Nephron (organoid): ENCODE data around the gene MKX.
A peak's percentile ranks its signal among the peaks of the same experiment; 100 is the strongest.

ENCODE experiments used
- H3K27ac Mint-ChIP-seq, 3 experiments: 2 replicates each; pipeline ENCODE4 v1.8.0; 2020; ENCODE audit warnings: mixed read lengths in 3 of 3, mild to moderate bottlenecking in 2 of 3, moderate library complexity in 1 of 3
- H3K27me3 Mint-ChIP-seq: 2 replicates; pipeline ENCODE4 v1.8.0; 2021; ENCODE audit warnings: low read depth, mild to moderate bottlenecking, moderate library complexity, mixed read lengths
- H3K36me3 Mint-ChIP-seq: 2 replicates; pipeline ENCODE4 v1.8.0; 2020; ENCODE audit warnings: low read depth, mixed read lengths
- H3K4me1 Mint-ChIP-seq: 2 replicates; pipeline ENCODE4 v1.8.0; 2020; ENCODE audit warnings: mixed read lengths
- H3K4me3 Mint-ChIP-seq, 3 experiments: 2 replicates each; pipeline ENCODE4 v1.8.0; 2020; ENCODE audit warnings: mild to moderate bottlenecking in 3 of 3, mixed read lengths in 3 of 3, moderate library complexity in 2 of 3
- H3K9me3 Mint-ChIP-seq: 2 replicates; pipeline ENCODE4 v1.8.0; 2020; ENCODE audit warnings: mixed read lengths
- CTCF ChIP-seq, 3 experiments: fragments of 200-600 bp; sonication (generic); IDR thresholded peaks; one replicate each; pipeline ENCODE4 v1.5.0; 2021; ENCODE audit warnings: antibody characterized with exemption in 3 of 3; ENCODE audit not compliant: unreplicated experiment in 3 of 3

Gene MKX

DNA sequence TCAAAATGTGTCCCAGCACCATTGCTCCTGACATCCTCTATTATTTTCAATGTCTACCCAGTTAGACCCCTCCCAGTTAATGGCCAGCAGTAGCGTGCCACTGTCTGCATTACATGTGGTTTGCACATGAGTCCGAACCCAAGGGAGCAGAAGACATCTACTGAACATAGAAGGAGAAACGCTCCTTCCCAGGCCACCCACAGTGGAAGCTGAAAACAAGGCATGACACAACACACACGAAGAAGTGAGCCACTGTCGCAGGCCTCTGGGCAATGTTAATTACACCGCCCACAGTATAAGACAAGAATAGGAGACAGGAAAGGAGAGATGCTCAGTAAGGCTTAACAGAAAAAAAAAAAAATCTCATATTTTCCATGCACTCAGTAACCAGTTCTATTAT lies 50.5 kb downstream of the MKX start:
- peaks cover 28% of the 10 kb centered on the region for H3K4me1 Mint-ChIP-seq
- no peak overlapping the region for H3K4me3 Mint-ChIP-seq
- TF ChIP-seq CTCF (IDR thresholded peaks at IDR 0.05; ENCODE audit: unreplicated experiment in 3 of 3): no peak
- H3K36me3 Mint-ChIP-seq: no peaks in the 10 kb centered on the region
- no peaks in the 10 kb centered on the region for H3K27me3 Mint-ChIP-seq
- H3K9me3 Mint-ChIP-seq: peaks cover 5% of the 10 kb centered on the region
- H3K27ac Mint-ChIP-seq: peak overlapping the region in 1 of 3 experiments; percentile 16

DNA sequence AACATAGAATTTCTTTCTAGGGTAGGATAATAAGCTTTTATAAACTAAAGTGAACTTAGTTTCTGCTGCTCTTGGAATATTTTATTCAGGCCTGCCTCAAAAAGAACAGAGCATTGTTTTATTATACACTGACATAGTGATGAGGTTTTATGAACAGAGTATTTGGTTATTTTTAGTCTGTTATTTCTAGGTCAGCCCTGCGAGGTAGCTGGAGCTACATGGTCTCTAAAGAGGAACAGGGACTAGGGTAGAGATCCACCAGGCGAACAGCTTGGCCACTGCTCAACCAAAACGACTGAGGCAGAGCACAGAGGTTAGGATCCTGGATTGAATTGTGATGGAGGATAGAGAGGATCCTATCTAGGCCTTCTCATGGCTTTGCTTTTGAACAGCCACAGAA lies 53.0 kb downstream of the MKX start:
- Mint-ChIP-seq H3K36me3 (no peaks in the 10 kb centered on the region), H3K9me3 (peaks cover 13% of the 10 kb centered on the region), H3K4me3 (no peak overlapping the region), H3K4me1 (peaks cover 24% of the 10 kb centered on the region), H3K27me3 (no peaks in the 10 kb centered on the region), H3K27ac (no peak overlapping the region)
- no peak for TF ChIP-seq CTCF (IDR thresholded peaks at IDR 0.05; ENCODE audit: unreplicated experiment in 3 of 3)

DNA sequence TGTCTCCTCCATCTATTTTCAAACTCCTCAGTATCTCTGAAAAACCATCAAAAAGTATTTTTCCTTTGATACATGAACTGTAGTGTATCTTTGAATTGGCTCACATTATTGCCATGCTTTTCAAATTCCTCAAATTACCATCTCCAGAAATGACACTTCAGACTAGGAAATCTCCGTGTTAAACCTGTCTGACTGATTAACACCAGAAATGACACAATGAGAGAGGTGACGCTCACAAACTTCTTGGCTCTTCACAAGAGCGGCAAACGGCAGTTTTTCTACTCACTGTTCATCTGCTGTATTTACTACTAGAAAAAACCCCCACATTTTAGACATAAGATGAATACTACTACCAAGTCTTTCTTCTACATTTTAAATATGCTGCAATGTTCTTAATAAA lies 56.6 kb downstream of the MKX start:
- no peaks in the 10 kb centered on the region for H3K27me3 Mint-ChIP-seq
- H3K4me1 Mint-ChIP-seq: peaks cover 16% of the 10 kb centered on the region
- H3K9me3 Mint-ChIP-seq: peaks cover 13% of the 10 kb centered on the region
- H3K27ac Mint-ChIP-seq: peak overlapping the region in 1 of 3 experiments; percentile 80
- TF ChIP-seq CTCF (IDR thresholded peaks at IDR 0.05; ENCODE audit: unreplicated experiment in 3 of 3): no peak
- H3K4me3 Mint-ChIP-seq: no peak overlapping the region
- no peaks in the 10 kb centered on the region for H3K36me3 Mint-ChIP-seq

- no peak for TF ChIP-seq CTCF (IDR thresholded peaks at IDR 0.05; ENCODE audit: unreplicated experiment in 3 of 3)
- H3K36me3 Mint-ChIP-seq: no peaks in the 10 kb centered on the region
- H3K4me3 Mint-ChIP-seq: no peak overlapping the region
- H3K4me1 Mint-ChIP-seq: peaks cover 16% of the 10 kb centered on the region
- peak overlapping the region in 1 of 3 experiments; percentile 80 for H3K27ac Mint-ChIP-seq
- peaks cover 13% of the 10 kb centered on the region for H3K9me3 Mint-ChIP-seq
- H3K27me3 Mint-ChIP-seq: no peaks in the 10 kb centered on the region
Measured at GRCh38 chr10:27688276-27688675, 57.3 kb downstream of the MKX start.

DNA sequence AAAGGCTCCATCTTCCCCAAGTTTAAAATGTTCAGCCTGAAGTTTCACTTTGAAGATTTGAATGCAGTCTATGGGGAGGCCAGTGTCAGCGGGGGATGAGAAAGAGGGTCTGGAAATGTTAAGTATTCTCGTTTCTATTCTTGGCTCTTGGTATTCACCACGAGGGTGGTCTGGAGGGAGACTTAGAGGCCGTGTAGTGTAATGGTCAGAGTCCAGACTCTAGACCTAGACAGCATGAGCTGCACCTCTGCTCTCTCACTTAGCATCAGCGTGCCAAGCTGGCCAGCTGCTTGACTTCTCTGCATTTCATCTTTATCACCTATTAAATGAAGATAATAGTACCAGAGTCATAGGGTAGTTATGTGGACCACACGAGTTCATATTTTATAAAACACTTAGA lies 57.9 kb downstream of the MKX start:
- peaks cover 16% of the 10 kb centered on the region for H3K4me1 Mint-ChIP-seq
- H3K9me3 Mint-ChIP-seq: peaks cover 13% of the 10 kb centered on the region
- H3K27ac Mint-ChIP-seq: peak overlapping the region in 1 of 3 experiments; percentile 80
- H3K27me3 Mint-ChIP-seq: no peaks in the 10 kb centered on the region
- H3K36me3 Mint-ChIP-seq: no peaks in the 10 kb centered on the region
- H3K4me3 Mint-ChIP-seq: no peak overlapping the region
- TF ChIP-seq CTCF (IDR thresholded peaks at IDR 0.05; ENCODE audit: unreplicated experiment in 3 of 3): no peak

- TF ChIP-seq CTCF (IDR thresholded peaks at IDR 0.05; ENCODE audit: unreplicated experiment in 3 of 3): no peak
- H3K4me1 Mint-ChIP-seq: peaks cover 16% of the 10 kb centered on the region
- peaks cover 13% of the 10 kb centered on the region for H3K9me3 Mint-ChIP-seq
- no peaks in the 10 kb centered on the region for H3K27me3 Mint-ChIP-seq
- H3K4me3 Mint-ChIP-seq: no peak overlapping the region
- H3K27ac Mint-ChIP-seq: peak overlapping the region in 1 of 3 experiments; percentile 80
- H3K36me3 Mint-ChIP-seq: no peaks in the 10 kb centered on the region
Measured at GRCh38 chr10:27687326-27687725, 58.3 kb downstream of the MKX start.
